Measurements from ENCODE around the gene ADGRG1. TPM values are rescaled to one million over a fixed set of nuclear protein-coding genes. Genes with fewer than 3 reads are reported as not detected.
"Not testable (repeated sequence)": the region's sequence is repeated elsewhere in the genome, so short reads cannot be mapped to it uniquely, and the experiment has no call there.

ADGRG1 gene
- polyA plus RNA-seq, 1 donor: 74.1 TPM

- no peak for DNase-seq
These were observed 71.5 kb downstream of the ADGRG1 start for GRCh38 chr16:57699899-57700298.

- DNase-seq: no peak
These were observed 72.5 kb downstream of the ADGRG1 start for GRCh38 chr16:57700781-57701551.

- DNase-seq: no peak
These were observed 73.4 kb downstream of the ADGRG1 start for GRCh38 chr16:57701759-57702371.

- DNase-seq: no peak
These were observed 75.1 kb downstream of the ADGRG1 start for GRCh38 chr16:57703416-57704010.

- DNase-seq: no peak
These were observed 75.8 kb downstream of the ADGRG1 start for GRCh38 chr16:57704011-57704904.

- no peak for DNase-seq
These were observed 76.7 kb downstream of the ADGRG1 start for GRCh38 chr16:57704905-57705852.

- DNase-seq: no peak
These were observed 78.3 kb downstream of the ADGRG1 start for GRCh38 chr16:57706717-57707116.

- no peak for DNase-seq
These were observed 78.9 kb downstream of the ADGRG1 start for GRCh38 chr16:57707331-57707730.

- DNase-seq: no peak
These were observed 79.7 kb downstream of the ADGRG1 start for GRCh38 chr16:57708168-57708567.

GRCh38 chr16:57709663-57710062 lies 81.2 kb downstream of the ADGRG1 start:
- DNase-seq: no peak

GRCh38 chr16:57711346-57711745 lies 82.9 kb downstream of the ADGRG1 start:
- DNase-seq: no peak

- no peak for DNase-seq
These were observed 83.6 kb downstream of the ADGRG1 start for GRCh38 chr16:57711993-57712392.

- DNase-seq: not testable (repeated sequence)
These were observed 84.1 kb downstream of the ADGRG1 start for GRCh38 chr16:57712569-57712968.

- no peak for DNase-seq
These were observed 85.2 kb downstream of the ADGRG1 start for GRCh38 chr16:57713596-57713995.

GRCh38 chr16:57714047-57714446 lies 85.6 kb downstream of the ADGRG1 start:
- DNase-seq: no peak

Other genes starting within 250 kb of the ADGRG1 start
- not detected for gene CCL17, start 223.9 kb upstream of the ADGRG1 start, polyA plus RNA-seq (ENCODE audit: insufficient read length)
- 106 TPM for gene CIAPIN1, start 181.2 kb upstream of the ADGRG1 start, polyA plus RNA-seq (ENCODE audit: insufficient read length)
- 106 TPM for gene COQ9, start 181.2 kb upstream of the ADGRG1 start, polyA plus RNA-seq (ENCODE audit: insufficient read length)
- gene POLR2C, start 166.0 kb upstream of the ADGRG1 start, polyA plus RNA-seq (ENCODE audit: insufficient read length): 84.3 TPM
- gene DOK4, start 142.1 kb upstream of the ADGRG1 start, polyA plus RNA-seq (ENCODE audit: insufficient read length): 27.8 TPM
- gene CCDC102A, start 92.1 kb upstream of the ADGRG1 start, polyA plus RNA-seq (ENCODE audit: insufficient read length): 13.9 TPM
- 1.3 TPM for gene ADGRG5, start 86.0 kb upstream of the ADGRG1 start, polyA plus RNA-seq (ENCODE audit: insufficient read length)
- 0.18 TPM for gene ADGRG3, start 39.7 kb downstream of the ADGRG1 start, polyA plus RNA-seq (ENCODE audit: insufficient read length)
- gene DRC7, start 66.2 kb downstream of the ADGRG1 start, polyA plus RNA-seq (ENCODE audit: insufficient read length): 3.4 TPM
- 21.3 TPM for gene KATNB1, start 107.1 kb downstream of the ADGRG1 start, polyA plus RNA-seq (ENCODE audit: insufficient read length)
- 55.0 TPM for gene KIFC3, start 173.9 kb downstream of the ADGRG1 start, polyA plus RNA-seq (ENCODE audit: insufficient read length)

All from left kidney (tissue), 2 donors.